A673 (cell line): ENCODE measurements around the gene KAT2A. TPM values are rescaled to one million over a fixed set of nuclear protein-coding genes. Genes with fewer than 3 reads are reported as not detected.

Experiments
- BruUV-seq: library from RNA; stranded (reverse); fragments of 400-500 nt; replicated peaks from 2 replicates; lab custom pipeline; 2021; lab: Mats Ljungman, UMichigan
- CTCF ChIA-PET: fragments of 300-600 bp; sonication (Branson Sonifier 250); formaldehyde crosslinking; loops from one replicate; lab custom pipeline; 2022; ENCODE audit warnings: antibody characterized with exemption; lab: Charles Lee
- POLR2A ChIA-PET: fragments of 300-600 bp; sonication (Branson Sonifier 250); formaldehyde crosslinking; loops from one replicate; lab custom pipeline; 2022; ENCODE audit warnings: antibody characterized with exemption; ENCODE audit not compliant: low non-redundant PET; lab: Charles Lee
- DNase-seq: peaks from one replicate; pipeline ENCODE4 v3.0.0-alpha.2; 2015; ENCODE audit warnings: low spot score
- H3K27ac ChIP-seq: fragments of 200-600 bp; sonication (generic); 2 replicates; pipeline ENCODE4 v1.5.1; 2016; ENCODE audit warnings: mixed run types, low read depth, mild to moderate bottlenecking, mixed read lengths, antibody characterized with exemption, low read length; ENCODE audit not compliant: poor library complexity, severe bottlenecking
- H3K27me3 ChIP-seq: fragments of 200-600 bp; sonication (generic); replicated peaks from 2 replicates; pipeline ENCODE4 v1.6.1; 2017; ENCODE audit warnings: mixed run types, low read depth, mild to moderate bottlenecking, mixed read lengths, antibody characterized with exemption, low read length; ENCODE audit not compliant: insufficient read depth, poor library complexity
- H3K36me3 ChIP-seq: fragments of 200-600 bp; sonication (generic); 2 replicates; pipeline ENCODE4 v1.6.1; 2016; ENCODE audit warnings: mixed run types, mild to moderate bottlenecking, mixed read lengths, antibody characterized with exemption, low read length; ENCODE audit not compliant: insufficient read depth, poor library complexity, severe bottlenecking
- H3K4me1 ChIP-seq: fragments of 200-600 bp; sonication (generic); 2 replicates; pipeline ENCODE4 v1.6.1; 2017; ENCODE audit warnings: mixed run types, mild to moderate bottlenecking, mixed read lengths, antibody characterized with exemption, low read length; ENCODE audit not compliant: insufficient read depth, poor library complexity, severe bottlenecking
- H3K4me3 ChIP-seq: fragments of 200-600 bp; sonication (generic); 2 replicates; pipeline ENCODE4 v1.5.1; 2016; ENCODE audit warnings: low read depth, mixed run types, mild to moderate bottlenecking, mixed read lengths, low read length; ENCODE audit not compliant: poor library complexity, severe bottlenecking
- H3K9me3 ChIP-seq: fragments of 200-600 bp; sonication (generic); 2 replicates; pipeline ENCODE4 v1.6.1; 2016; ENCODE audit warnings: mixed run types, low read depth, mild to moderate bottlenecking, mixed read lengths, antibody characterized with exemption, low read length; ENCODE audit not compliant: poor library complexity, severe bottlenecking
- CTCF ChIP-seq: fragments of 300-800, 200-600 bp; sonication (generic); conservative IDR thresholded peaks from 2 replicates; pipeline ENCODE4 v1.5.1; 2017; ENCODE audit warnings: low read depth, mild to moderate bottlenecking, antibody characterized with exemption, low read length, moderate library complexity, mixed read lengths
- EZH2 ChIP-seq: fragments of 200-600 bp; sonication (generic); IDR thresholded peaks from 2 replicates; pipeline ENCODE4 v1.6.1; 2017; ENCODE audit warnings: borderline replicate concordance, low read depth, mild to moderate bottlenecking, mixed read lengths, antibody characterized with exemption, low read length; ENCODE audit not compliant: poor library complexity, severe bottlenecking
- intact Hi-C: fragments of 100-400 bp; cut with micrococcal nuclease; formaldehyde crosslinking; loops from one replicate; pipeline ENCODE4 v1.10.0; 2022; ENCODE audit not compliant: unreplicated experiment
- total RNA-seq: library from RNA; stranded (reverse); gene quantifications from 2 replicates; pipeline ENCODE4 v1.2.3, GENCODE V29; 2021

Gene KAT2A
- total RNA-seq, 1 experiment from 2014 or later = 30.3 TPM

DNA sequence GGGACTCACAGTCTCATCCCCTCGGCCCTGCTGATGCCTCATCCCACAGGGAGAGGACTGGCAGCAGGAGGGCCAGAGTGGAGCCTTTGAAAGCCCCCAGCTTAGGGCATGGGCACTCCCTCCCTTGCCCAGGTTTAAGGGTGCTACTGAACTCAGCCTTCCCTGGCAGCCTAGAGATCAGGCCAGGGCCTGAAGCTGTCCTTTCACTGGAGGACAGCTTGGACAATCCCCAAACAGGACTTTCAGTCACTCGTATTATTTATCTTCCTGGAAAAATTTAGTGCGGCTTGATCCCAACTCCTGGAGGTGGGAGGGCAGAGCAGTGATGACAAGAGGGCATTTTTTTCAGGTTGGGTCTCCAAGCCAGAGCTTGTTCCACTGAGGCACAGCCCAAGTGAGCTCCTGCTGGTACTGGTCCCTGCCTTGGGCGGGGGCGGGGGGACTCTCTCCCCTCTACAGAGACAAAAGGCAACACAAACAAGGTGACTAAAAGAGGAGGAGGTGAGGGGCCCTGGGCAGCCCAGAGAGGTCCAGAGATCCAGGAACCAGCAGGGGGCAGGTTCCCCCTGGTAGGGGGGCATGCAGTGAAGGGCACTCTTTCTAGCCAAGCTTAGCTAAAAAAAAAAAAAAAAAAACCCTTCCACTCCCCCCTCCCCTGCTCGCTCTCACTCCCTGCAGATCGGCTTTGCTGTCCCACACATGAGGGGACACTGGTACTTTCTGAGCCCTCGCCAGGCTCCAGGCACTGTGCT, 24.6 kb downstream of the KAT2A start:
- no peak for TF ChIP-seq EZH2
- TF ChIP-seq CTCF = no peak
- no peak for DNase-seq
- intact Hi-C loops = no loop called here
- no peaks in the 10 kb centered on the region for H3K27me3 ChIP-seq
- POLR2A ChIA-PET = interaction anchor here (0.7 kb wide), 1 partner anchor 14 kb away, joined by 3 read pairs; no protein-coding TSS in a partner anchor
- H3K36me3 ChIP-seq = no peaks in the 10 kb centered on the region
- no peaks in the 10 kb centered on the region for H3K9me3 ChIP-seq
- BruUV-seq = no TSS peak
- no peak overlapping the region for H3K27ac ChIP-seq
- H3K4me3 ChIP-seq = no peak overlapping the region
- H3K4me1 ChIP-seq = no peaks in the 10 kb centered on the region
- CTCF ChIA-PET = no interaction called here

GRCh38 chr17:42094375-42095069, 26.6 kb downstream of the KAT2A start:
- no peaks in the 10 kb centered on the region for H3K4me1 ChIP-seq
- no peaks in the 10 kb centered on the region for H3K27me3 ChIP-seq
- no TSS peak for BruUV-seq
- H3K4me3 ChIP-seq = no peak overlapping the region
- POLR2A ChIA-PET = no interaction called here
- no peaks in the 10 kb centered on the region for H3K36me3 ChIP-seq
- DNase-seq = no peak
- H3K9me3 ChIP-seq = no peaks in the 10 kb centered on the region
- TF ChIP-seq EZH2 (no peak), CTCF (no peak)
- intact Hi-C loops = no loop called here
- no peak overlapping the region for H3K27ac ChIP-seq
- CTCF ChIA-PET = no interaction called here

DNA sequence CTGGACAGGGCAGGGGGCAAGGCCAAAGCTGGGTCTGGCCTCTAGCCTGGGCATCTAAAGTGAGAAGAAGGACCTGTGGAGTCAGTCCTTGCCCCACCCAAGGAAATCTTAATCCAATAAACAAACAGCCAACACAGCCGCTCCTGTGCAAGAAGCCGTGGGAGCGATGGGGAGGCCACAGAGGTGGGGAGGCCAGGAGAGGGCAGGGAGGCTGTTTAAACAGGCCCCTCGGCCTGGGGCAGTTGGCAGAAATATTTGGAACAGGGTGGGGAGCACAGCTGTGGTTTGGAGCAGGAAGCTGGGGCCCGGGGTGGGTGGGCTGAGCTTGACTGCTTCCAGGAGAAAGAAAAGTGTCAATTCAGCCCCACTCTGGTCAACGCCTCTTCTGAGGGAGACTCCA, 28.2 kb downstream of the KAT2A start:
- H3K27me3 ChIP-seq = no peaks in the 10 kb centered on the region
- no TSS peak for BruUV-seq
- TF ChIP-seq CTCF = no peak
- TF ChIP-seq EZH2 = no peak
- DNase-seq = no peak
- no peaks in the 10 kb centered on the region for H3K36me3 ChIP-seq
- no peaks in the 10 kb centered on the region for H3K9me3 ChIP-seq
- intact Hi-C loops = no loop called here
- CTCF ChIA-PET = interaction anchor here (0.6 kb wide), 1 partner anchor 347 kb away, joined by 4 read pairs; no protein-coding TSS in a partner anchor
- H3K4me1 ChIP-seq = no peaks in the 10 kb centered on the region
- H3K4me3 ChIP-seq = no peak overlapping the region
- no peak overlapping the region for H3K27ac ChIP-seq
- POLR2A ChIA-PET = no interaction called here
